Suprapubic skin (tissue), 4 donors: ENCODE results near the gene SPATA3. TPM values are rescaled to one million over a fixed set of nuclear protein-coding genes. Genes with fewer than 3 reads are reported as not detected.

Experiments used
- DNase-seq, 2 donors: peaks; one replicate each; pipeline ENCODE4 v3.0.0-alpha.2; 2019; ENCODE audit warnings: low spot score in 2 of 2
- H3K27ac ChIP-seq: fragments of 200-600 bp; sonication (generic); one replicate; pipeline ENCODE4 v1.5.1; 2019
- H3K27me3 ChIP-seq: fragments of 200-600 bp; sonication (generic); one replicate; pipeline ENCODE4 v1.5.1; 2019
- H3K36me3 ChIP-seq: fragments of 200-600 bp; sonication (generic); one replicate; pipeline ENCODE4 v1.5.1; 2019
- H3K4me1 ChIP-seq: fragments of 200-600 bp; sonication (generic); one replicate; pipeline ENCODE4 v1.5.1; 2019
- H3K4me3 ChIP-seq: fragments of 200-600 bp; sonication (generic); one replicate; pipeline ENCODE4 v1.5.1; 2019; ENCODE audit warnings: mild to moderate bottlenecking
- H3K9me3 ChIP-seq: fragments of 200-600 bp; sonication (generic); one replicate; pipeline ENCODE4 v1.5.1; 2019
- EP300 ChIP-seq: sonication (generic); formaldehyde crosslinking; IDR thresholded peaks from one replicate; pipeline ENCODE4 v1.6.1; 2017; ENCODE audit warnings: antibody characterized with exemption
- POLR2A ChIP-seq, 2 donors: fragments of 450-650 bp; IDR thresholded peaks; one replicate each; pipeline ENCODE4 v1.6.1; 2017; ENCODE audit warnings: antibody characterized with exemption in 2 of 2, mild to moderate bottlenecking in 2 of 2, moderate library complexity in 2 of 2
- POLR2AphosphoS5 ChIP-seq, 3 donors: sonication (generic); formaldehyde crosslinking; IDR thresholded peaks; one replicate each; pipeline ENCODE4 v1.6.1; 2017; ENCODE audit warnings: antibody characterized with exemption in 3 of 3
- WGBS: methylation state at CpG from one replicate; pipeline ENCODE4 v1.1.5; 2018; 5-methylcytosine and 5-hydroxymethylcytosine counted together
- total RNA-seq, 4 donors: library from RNA; depleted of rRNA; stranded (reverse); fragments of >200 nt; gene quantifications; one replicate each; pipeline ENCODE4 v1.1.0, GENCODE V29; 2016
- TF ChIP-seq, protein P1 (sequence below), 2 donors: fragments of 200-600 bp in 1 of 2; fragments of 450-650 bp in 1 of 2; sonication (generic) in 1 of 2; IDR thresholded peaks; one replicate each; pipeline ENCODE4 v1.5.1; 2016 to 2019; ENCODE audit warnings: antibody characterized with exemption in 2 of 2, mild to moderate bottlenecking in 1 of 2, moderate library complexity in 1 of 2

SPATA3 gene
- total RNA-seq, 4 donors from 2014 or later = not detected

DNA sequence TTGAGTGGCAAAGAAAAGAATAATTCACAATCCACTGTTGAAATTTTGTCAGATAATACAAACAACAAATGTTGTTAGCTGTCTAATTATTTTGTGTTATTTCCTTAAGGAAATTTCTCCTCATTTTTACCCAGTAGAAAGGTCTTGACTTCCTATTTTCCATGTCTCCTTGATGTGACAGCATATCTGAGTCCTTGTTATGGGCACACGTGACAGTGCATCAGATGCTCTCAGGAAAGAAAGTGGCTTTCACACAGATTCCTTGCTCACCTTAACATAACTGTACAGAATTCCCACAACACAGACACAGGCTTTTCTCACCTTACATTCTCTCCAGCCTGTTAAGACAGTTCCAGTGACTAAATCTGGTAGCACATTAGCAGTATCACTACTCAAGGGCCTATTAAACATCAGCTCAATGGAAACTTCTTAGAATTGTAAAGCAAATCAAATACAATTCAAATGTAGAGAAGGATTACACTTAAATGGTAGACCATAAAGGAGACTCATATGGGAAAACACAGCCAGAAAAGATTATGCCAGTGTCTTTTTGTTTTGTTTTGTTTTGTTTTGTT, 40.7 kb upstream of the SPATA3 start:
- 91% methylated on average over 1 of the region's 1 CpG for whole genome bisulfite sequencing
- TF ChIP-seq POLR2A (IDR thresholded peaks at IDR 0.05) (no peak), EP300 (no peak), POLR2AphosphoS5 (IDR thresholded peaks at IDR 0.05) (no peak)
- TF ChIP-seq, protein P1, sequence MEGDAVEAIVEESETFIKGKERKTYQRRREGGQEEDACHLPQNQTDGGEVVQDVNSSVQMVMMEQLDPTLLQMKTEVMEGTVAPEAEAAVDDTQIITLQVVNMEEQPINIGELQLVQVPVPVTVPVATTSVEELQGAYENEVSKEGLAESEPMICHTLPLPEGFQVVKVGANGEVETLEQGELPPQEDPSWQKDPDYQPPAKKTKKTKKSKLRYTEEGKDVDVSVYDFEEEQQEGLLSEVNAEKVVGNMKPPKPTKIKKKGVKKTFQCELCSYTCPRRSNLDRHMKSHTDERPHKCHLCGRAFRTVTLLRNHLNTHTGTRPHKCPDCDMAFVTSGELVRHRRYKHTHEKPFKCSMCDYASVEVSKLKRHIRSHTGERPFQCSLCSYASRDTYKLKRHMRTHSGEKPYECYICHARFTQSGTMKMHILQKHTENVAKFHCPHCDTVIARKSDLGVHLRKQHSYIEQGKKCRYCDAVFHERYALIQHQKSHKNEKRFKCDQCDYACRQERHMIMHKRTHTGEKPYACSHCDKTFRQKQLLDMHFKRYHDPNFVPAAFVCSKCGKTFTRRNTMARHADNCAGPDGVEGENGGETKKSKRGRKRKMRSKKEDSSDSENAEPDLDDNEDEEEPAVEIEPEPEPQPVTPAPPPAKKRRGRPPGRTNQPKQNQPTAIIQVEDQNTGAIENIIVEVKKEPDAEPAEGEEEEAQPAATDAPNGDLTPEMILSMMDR (IDR thresholded peaks at IDR 0.05) = no peak
- Histone ChIP-seq H3K4me3 (no peak overlapping the region), H3K9me3 (no peaks in the 10 kb centered on the region), H3K27me3 (peaks cover 7% of the 10 kb centered on the region), H3K4me1 (peaks cover 14% of the 10 kb centered on the region), H3K27ac (no peak overlapping the region), H3K36me3 (no peaks in the 10 kb centered on the region)
- DNase-seq = no peak

DNA sequence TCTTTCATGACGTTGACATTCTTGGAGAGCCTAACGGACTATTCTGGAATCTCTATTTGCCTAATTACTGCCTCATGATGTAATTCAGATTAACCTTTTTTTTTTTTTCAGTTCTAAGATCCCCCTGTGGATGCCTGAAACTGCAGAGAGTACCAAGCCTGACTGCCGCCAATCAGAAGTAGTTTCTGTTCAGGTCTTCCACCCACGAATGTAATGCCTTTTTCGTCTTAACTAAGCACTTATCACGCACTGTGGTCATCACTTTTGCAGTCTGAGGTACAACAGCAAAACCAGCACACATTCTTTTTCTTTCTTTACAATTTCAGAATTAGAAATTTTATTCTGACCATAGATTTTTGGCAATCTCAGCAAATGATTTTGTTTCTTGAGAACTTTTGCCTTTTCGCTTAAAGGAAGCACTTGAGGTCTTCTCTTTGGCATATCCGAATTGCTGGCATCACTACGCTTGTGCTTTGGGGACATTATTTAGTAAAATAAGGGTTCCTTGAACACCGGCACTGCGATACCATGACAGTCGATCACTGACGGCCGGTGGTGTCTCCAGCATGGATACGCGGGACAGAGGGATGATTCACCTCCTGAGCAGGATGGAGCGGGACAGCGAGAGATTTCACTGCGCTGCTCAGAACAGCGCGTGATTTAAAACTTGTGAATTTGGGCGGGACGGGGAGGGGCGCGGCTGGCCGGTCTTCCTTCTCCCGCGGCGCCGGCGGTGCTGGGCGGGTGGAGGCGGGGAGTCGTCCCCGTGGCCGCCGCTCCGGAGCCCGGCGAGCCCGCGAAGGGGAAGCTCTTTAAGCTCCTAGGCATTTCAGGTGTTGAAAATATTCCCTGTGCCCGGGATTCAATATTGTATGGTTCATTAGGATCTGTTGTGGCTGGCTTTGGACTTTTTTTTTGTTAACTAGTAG, 38.8 kb upstream of the SPATA3 start:
- peaks cover 14% of the 10 kb centered on the region for H3K4me1 ChIP-seq
- no peaks in the 10 kb centered on the region for H3K9me3 ChIP-seq
- no peak overlapping the region for H3K27ac ChIP-seq
- H3K27me3 ChIP-seq = peaks cover 15% of the 10 kb centered on the region
- DNase-seq = no peak
- 6% methylated on average over 42 of the region's 43 CpGs for WGBS
- TF ChIP-seq POLR2A (IDR thresholded peaks at IDR 0.05) (no peak), POLR2AphosphoS5 (IDR thresholded peaks at IDR 0.05) (no peak), EP300 (no peak)
- TF ChIP-seq, protein P1 (IDR thresholded peaks at IDR 0.05) = no peak
- peak overlapping the region; percentile 45 for H3K4me3 ChIP-seq
- H3K36me3 ChIP-seq = no peaks in the 10 kb centered on the region

DNA sequence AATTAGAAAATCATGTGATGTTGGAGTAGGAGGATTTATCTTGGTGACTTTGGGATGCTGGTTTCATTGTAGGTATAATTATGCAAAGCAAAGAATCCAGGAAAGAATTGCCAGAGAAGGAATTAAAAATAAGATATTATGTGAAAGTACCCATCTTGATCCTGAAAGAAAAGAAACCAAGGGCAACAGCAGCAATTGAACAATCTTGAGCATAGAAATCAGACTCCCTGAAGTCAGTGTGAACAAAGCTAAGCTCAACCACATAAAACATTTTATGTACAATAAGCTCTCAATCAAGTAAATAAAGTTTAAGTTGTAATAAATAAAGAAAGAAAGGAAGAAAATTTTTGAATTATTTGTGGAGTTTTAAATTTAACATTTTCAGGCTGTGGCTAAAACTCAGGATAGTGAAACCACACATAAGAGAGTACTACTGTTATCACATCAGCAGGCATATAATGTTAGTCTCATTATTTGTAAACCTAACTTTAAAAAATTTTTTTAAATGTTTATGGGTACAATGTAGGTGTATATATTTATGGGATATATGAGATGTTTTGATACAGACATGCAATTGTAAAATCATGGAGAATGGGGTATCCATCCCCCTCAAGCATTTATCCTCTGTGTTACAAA, 38.0 kb upstream of the SPATA3 start:
- peaks cover 15% of the 10 kb centered on the region for H3K27me3 ChIP-seq

GRCh38 chr2:230958820-230959756, 36.8 kb upstream of the SPATA3 start:
- TF ChIP-seq POLR2A (IDR thresholded peaks at IDR 0.05) (no peak), EP300 (no peak), POLR2AphosphoS5 (IDR thresholded peaks at IDR 0.05) (no peak)
- TF ChIP-seq, protein P1 (IDR thresholded peaks at IDR 0.05) = no peak
- no peak overlapping the region for H3K4me3 ChIP-seq
- no peaks in the 10 kb centered on the region for H3K9me3 ChIP-seq
- no peaks in the 10 kb centered on the region for H3K36me3 ChIP-seq
- DNase-seq = no peak
- peaks cover 16% of the 10 kb centered on the region for H3K27me3 ChIP-seq
- H3K4me1 ChIP-seq = peaks cover 14% of the 10 kb centered on the region
- H3K27ac ChIP-seq = no peak overlapping the region
- 90% methylated on average over 8 of the region's 8 CpGs for WGBS

More for the DNA sequence above, 38.0 kb upstream of the SPATA3 start:
- H3K4me3 ChIP-seq = peak overlapping the region; percentile 45
- DNase-seq = no peak
- peaks cover 14% of the 10 kb centered on the region for H3K4me1 ChIP-seq
- no peaks in the 10 kb centered on the region for H3K36me3 ChIP-seq
- no peak for TF ChIP-seq POLR2A (IDR thresholded peaks at IDR 0.05)
- TF ChIP-seq, protein P1 (IDR thresholded peaks at IDR 0.05) = no peak
- no peak for TF ChIP-seq EP300
- no peaks in the 10 kb centered on the region for H3K9me3 ChIP-seq
- H3K27ac ChIP-seq = no peak overlapping the region
